Erythroblast (primary cell): ENCODE data around the gene EPS8L3.

Experiments
- DNase-seq, 2 experiments: peaks; one replicate each; lab custom pipeline; 2025; lab: John Stamatoyannopoulos, UW
- GATA1 ChIP-seq: IDR thresholded peaks from 2 replicates; pipeline ENCODE4 v1.6.1; 2011; ENCODE audit warnings: low read depth, mild to moderate bottlenecking, control low read depth, low read length, moderate library complexity
- POLR2A ChIP-seq: IDR thresholded peaks from 2 replicates; pipeline ENCODE4 v1.6.1; 2011; ENCODE audit warnings: mild to moderate bottlenecking, low read length

EPS8L3 gene

GRCh38 chr1:109780982-109781381 lies 17.3 kb upstream of the EPS8L3 start:
- no peak for DNase-seq
- TF ChIP-seq POLR2A (no peak), GATA1 (no peak)

- no peak for DNase-seq
- TF ChIP-seq GATA1 (no peak), POLR2A (no peak)
Measured at GRCh38 chr1:109777980-109778625, 14.4 kb upstream of the EPS8L3 start.

GRCh38 chr1:109777436-109777835 lies 13.7 kb upstream of the EPS8L3 start:
- TF ChIP-seq POLR2A (no peak), GATA1 (no peak)
- DNase-seq = no peak

- peak; percentile 75 to 88 for DNase-seq
Measured at GRCh38 chr1:109776911-109777310, 13.2 kb upstream of the EPS8L3 start.

GRCh38 chr1:109776206-109776835 lies 12.6 kb upstream of the EPS8L3 start:
- no peak for DNase-seq
- TF ChIP-seq POLR2A (no peak), GATA1 (no peak)

More at GRCh38 chr1:109776911-109777310, 13.2 kb upstream of the EPS8L3 start:
- TF ChIP-seq POLR2A (no peak), GATA1 (no peak)

GRCh38 chr1:109775398-109775797 lies 11.7 kb upstream of the EPS8L3 start:
- DNase-seq = no peak
- no peak for TF ChIP-seq GATA1

GRCh38 chr1:109773900-109774485 lies 10.3 kb upstream of the EPS8L3 start:
- TF ChIP-seq POLR2A (no peak), GATA1 (no peak)

GRCh38 chr1:109773203-109773899 lies 9.6 kb upstream of the EPS8L3 start:
- peak; percentile 80 to 82 for DNase-seq
- TF ChIP-seq GATA1 (no peak), POLR2A (no peak)

More at GRCh38 chr1:109773900-109774485, 10.3 kb upstream of the EPS8L3 start:
- no peak for DNase-seq

- TF ChIP-seq POLR2A = no peak
- TF ChIP-seq GATA1 = no peak
- DNase-seq = no peak
Measured at GRCh38 chr1:109772658-109773202, 9.0 kb upstream of the EPS8L3 start.

GRCh38 chr1:109771712-109772657 lies 8.3 kb upstream of the EPS8L3 start:
- TF ChIP-seq GATA1 (no peak), POLR2A (no peak)
- DNase-seq = no peak

- DNase-seq = no peak
- TF ChIP-seq GATA1 (no peak), POLR2A (no peak)
Measured at GRCh38 chr1:109770331-109771095, 6.8 kb upstream of the EPS8L3 start.

- TF ChIP-seq POLR2A = no peak
- no peak for TF ChIP-seq GATA1
- DNase-seq = no peak
Measured at GRCh38 chr1:109769330-109770078, 5.8 kb upstream of the EPS8L3 start.
